Activated gamma-delta T cell (primary cell): Measurements from ENCODE around the gene DCLK2.

Source experiments
- DNase-seq: peaks from one replicate; lab custom pipeline; 2025; lab: John Stamatoyannopoulos, UW

The DCLK2 gene

DNA sequence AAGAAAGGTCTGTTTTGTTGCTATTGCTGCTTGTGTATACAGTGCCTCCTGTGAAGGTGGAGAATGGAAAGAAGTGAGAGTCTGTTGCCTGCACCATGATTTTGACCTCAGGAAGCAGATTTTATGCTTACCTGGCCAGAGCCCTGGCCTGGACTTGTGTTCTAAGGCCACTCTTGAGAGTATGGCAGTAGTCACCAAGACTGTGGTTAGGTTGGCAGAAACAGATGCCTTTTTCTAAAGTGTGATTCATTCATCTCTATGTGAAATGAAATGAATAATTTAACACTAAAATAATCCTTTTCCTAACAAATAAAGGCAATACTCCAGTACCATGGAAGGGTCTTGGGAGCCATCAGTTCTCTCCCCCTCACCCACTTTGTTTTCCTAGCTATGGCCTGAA, 161.8 kb downstream of the DCLK2 start:
- DNase-seq: no peak

DNA sequence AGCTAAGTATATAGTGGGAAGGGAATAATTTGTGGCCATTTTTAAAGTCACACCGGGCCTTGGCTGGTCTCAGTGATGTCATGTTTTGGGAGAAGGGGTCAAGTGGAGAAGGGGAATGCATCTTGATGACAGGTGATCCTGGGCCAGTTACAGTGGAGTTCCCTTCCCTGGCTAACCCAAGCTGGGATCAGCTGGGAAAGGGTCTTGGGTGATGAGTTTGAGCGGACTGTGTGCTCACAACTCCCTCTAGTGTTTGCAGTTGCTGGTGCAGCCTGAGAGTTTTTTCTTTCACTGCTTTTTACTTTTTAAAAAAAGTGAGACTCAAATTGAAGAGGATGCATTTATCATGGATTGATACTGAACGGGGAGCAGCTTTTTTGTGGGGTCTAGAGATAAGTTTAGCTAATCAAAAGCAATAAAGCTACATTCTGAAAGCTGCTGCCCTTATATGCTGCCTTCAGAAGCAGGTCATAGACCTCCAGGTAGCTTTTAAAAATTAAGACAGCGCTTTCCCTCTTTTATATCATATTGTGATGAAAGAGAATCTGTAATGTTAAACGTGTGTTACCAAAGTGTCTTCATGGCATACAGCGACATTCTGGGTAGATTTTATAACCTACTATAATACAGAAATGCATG, 164.7 kb downstream of the DCLK2 start:
- DNase-seq: no peak

DNA sequence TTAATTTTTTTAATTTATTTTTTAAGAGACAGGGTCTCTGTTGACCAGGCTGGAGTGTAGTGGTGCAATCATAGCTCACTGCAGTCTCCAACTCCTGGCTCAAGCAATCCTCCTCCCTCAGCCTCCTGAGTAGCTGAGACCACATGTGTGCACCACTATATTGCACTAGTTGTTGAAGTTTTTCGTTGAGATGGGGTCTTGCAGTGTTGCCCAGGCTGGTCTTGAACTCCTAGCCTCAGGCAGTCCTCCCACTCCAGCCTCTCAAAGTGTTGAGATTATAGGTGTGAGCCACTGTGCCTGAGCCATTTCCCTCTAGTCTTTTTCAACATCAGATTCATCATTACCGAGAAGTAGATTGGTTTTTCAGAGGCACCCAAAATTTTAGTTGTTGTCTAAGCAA, 165.7 kb downstream of the DCLK2 start:
- DNase-seq: no peak

DNA sequence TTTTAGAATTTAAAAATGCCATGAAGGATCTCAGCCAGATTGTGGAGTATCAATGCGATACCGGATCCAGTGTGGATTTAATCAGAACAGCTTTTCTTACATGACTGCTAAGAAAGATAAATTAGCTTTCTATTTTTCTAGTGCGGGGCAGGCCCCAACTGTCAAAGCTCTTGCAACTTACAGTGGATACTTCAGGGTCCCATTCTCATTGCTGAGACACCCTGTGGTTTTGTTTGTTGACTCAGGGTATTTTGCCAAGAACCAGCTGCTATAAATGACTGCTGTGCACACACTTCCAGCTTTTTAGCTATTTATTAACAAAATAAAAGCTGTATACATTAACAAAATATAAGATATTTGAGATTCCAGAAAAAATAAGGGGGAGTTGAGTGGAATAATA, 166.4 kb downstream of the DCLK2 start:
- no peak for DNase-seq

DNA sequence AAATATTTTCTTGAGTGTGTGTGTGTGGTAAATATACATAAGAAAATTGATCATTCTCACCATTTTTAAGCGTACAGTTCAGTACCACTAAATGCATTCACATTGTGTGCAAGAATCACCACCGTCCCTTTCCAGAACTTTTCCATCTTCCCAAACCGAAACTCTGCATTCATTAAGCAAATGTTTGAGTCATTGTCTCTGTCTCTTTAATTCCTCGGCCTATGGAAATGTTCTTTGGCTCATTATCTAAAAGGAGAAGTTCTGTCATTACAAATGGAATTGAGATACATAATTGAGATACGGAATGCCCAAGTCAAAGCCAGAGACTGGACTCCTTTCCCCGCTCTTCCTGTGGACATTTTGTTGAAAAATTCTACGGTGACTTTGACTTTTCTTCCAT, 168.9 kb downstream of the DCLK2 start:
- no peak for DNase-seq

DNA sequence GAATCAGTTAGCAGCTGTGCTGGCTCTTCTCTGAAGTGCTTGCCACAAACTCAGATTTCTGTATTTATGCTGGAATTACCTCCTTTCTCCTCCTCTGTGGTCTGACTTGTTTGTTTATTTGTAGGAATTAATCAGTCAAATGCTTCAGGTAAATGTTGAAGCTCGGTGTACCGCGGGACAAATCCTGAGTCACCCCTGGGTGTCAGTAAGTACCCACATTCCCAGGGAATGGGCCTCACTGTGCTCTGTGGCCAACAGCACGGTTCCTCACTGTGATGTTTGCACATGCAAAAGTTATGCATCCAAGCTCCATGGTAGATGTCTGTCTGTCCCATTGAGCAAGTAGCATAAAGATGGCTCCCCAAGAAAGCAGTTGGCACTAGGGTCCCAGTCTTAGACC, 169.9 kb downstream of the DCLK2 start:
- no peak for DNase-seq

DNA sequence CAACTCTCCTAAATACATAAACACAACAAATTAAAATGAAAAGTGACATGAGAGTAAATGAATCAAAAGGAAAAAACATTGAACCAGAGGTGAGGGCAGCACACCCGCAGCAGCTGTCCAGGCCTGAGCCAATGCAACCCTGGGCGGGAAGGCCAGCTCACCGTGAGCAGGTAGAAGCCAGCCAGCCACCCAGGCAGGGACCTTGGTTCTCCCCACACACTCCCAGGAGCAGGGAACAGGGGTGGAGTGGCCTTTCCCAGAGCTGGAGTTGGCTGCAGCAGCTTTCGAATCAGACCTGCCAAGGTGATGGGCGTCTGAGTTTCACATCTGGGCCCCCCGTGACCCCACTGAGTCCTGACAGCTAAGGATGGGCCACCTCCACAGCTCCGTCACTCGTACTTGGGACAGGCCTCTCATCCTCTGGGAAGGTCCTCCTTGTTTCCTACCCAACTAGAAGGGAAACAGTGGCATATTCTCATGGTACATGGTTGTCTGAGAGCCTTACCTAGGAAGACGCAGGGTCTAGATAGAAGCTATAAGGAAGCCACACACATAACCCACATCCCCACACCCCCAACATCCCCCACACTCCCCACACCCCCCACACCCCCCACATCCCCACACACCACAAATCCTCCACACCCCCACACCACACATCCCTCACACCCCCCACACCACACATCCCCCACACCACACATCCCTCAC, 172.2 kb downstream of the DCLK2 start:
- no peak for DNase-seq

DNA sequence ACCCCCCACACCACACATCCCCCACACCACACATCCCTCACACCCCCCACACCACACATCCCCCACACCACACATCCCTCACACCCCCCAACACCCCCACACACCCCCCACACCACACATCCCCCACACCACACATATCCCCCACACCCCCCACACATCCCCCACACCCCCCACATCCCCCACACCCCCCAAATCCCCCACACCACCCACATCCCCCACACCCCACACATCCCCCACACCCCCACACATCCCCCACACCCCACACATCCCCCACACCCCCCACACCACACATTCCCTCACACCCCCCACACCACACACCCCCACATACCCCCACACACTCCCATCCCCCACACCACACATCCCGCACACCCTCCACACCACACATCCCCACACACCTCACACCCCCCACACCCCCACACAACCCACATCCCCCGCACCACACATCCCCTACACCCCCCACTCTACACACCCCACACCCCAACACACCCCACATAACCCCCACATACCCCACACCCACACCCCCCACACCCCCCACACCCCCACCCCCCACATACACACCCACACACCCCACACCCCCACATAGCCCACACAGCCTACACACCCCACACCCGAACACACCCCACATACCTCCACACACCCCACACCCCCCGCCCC, 172.9 kb downstream of the DCLK2 start:
- no peak for DNase-seq

DNA sequence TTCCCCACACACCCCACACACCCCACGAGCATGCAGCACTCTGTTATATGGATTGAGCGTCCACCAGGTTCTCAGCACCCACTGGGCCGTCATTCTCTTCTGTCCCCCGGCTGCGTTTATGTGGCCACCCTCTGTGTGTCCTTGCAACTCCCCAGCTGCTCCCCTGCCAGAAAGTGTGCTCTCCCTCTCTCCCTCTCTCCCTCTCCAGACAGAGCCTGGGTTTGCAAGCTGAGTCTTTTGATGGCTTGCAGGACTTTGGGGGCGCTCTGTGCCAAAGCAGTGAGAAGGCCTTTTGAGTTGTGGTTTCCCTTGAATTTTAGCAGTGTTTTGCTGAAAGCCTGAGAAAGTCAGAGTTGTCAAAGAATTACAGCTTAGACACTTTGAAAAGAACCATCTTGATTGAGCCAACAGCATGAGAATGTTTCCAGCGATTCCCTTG, 173.5 kb downstream of the DCLK2 start:
- DNase-seq: no peak

DNA sequence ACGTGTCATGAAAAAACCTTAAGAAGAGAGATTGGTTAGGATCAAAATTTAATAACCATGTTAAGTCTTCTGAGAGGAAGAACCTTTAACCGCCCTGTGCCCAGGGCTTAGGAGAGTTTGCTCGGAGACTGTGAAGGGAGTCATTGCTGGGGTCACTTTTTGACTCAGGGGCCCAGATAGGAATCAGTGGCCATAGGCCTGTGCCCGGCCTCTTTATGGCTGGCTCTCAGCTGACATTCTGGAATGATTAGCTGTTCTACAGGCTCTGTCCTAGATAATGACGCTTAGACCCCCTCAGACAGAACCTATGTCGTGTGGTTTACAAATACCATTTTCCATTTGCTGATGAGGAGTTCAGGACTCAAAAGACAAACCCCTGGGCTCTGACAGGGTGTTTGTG, 174.1 kb downstream of the DCLK2 start:
- no peak for DNase-seq

DNA sequence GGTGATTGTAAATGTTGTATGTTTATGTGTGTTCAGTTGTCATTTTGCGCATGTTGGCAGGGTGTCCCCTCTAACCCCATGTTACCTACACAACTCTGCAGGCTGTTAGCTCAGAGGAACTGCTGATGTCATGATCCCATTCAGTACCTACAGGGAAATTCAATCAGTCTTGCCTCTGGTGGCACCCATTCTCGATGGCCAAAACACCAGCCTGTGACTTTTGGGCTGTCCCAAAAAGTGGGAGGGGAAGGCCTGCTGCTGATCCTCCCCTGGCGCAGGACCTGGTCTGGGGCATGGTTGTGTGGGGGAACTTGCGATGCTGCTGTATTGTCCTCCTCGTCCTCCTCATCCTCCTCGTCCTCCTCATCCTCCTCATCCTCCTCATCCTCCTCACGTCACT, 174.5 kb downstream of the DCLK2 start:
- DNase-seq: no peak

DNA sequence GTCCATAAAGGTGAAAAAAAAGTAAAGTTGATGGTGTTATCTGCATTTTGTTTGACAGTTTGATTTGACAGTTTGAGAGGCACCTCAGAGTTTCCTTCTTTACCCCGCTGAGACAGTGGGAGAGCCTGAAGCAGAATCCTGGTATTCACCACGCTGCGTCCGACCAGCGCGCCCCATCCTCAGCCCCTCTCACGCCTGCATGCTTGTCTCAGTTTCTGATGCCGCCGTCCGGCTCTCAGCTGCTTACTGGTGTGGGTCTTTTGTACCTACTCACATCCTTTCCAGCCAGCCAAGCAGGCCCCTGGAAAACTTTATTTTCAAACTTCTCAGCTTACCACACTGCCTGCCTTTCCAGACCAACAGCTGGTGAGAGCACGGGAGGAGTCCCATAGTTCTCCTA, 175.2 kb downstream of the DCLK2 start:
- no peak for DNase-seq

DNA sequence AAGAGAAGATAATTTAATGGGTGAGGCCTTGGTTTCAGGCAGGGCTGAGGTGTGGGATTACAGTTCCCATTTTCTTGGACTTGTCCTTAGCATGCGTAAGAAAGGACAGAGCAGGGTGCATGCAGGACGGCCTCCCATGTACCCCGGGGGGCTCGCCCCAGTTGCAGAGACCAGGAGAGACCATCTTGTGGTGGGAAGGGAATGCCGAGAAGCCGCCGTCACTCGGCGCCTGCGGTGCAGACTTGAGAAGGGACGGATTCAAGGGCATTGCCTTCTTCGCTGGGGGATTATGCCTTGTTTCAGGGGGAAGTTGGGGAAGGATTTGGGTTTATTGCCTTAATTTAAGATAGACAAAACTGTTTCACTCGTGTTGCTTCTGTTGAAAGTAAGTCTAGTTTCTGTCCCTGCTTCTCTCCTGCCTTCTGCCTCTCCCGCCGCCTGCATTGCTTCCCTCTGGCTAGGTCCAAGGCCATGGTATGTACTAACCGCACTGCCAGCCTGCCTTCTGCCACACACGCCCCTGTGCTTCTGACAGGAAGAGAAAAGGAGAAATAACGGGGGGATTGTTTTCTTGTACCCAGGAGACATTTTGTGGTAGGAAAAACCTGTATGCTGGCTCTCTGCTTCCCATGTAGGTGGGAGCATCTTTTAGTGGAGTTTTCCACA, 175.9 kb downstream of the DCLK2 start:
- DNase-seq: no peak

DNA sequence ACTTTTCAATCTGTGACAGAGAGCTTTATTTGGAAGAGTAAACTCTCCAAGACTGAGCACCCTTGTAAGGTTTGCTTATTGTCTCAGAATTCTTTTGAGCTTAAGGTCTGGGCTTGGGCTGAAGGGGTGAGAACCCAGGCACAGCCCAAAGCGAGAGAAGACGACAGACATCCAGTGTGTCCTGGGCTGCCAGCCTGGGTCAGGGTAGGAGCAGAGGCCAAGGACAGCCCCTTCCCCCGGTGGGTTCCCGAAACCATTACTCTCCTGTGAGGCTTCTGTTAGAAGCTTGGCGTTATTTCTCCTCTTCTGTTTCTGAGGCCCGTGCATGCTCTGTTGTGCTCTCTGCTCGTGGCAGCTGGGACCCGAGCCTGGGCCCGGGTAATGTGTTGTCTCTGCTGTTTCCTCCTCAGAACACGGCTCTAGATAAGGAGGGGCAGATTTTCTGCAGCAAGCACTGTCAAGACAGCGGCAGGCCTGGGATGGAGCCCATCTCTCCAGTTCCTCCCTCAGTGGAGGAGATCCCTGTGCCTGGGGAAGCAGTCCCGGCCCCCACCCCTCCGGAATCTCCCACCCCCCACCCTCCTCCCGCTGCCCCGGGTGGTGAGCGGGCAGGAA, 177.5 kb downstream of the DCLK2 start:
- no peak for DNase-seq

DNA sequence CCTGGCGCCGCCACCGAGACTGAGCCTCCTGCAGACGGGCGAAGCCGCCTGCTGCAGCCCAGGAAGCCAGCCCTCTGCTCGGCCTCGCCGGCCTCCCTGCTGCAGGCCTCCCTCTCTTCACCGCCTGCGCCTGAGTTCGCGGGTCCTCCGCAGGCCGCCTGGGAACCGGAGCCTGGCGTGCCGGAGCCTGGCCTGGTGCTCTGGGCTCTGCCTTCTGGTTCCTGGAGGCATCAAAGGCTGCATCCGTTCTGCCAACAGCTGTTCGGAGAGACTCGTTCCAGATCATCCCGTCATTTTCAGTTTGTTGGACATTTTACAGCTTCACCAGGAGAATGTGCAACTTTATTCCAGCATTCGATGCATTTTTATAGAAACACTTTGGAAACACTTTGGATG, 178.0 kb downstream of the DCLK2 start:
- DNase-seq: no peak

DNA sequence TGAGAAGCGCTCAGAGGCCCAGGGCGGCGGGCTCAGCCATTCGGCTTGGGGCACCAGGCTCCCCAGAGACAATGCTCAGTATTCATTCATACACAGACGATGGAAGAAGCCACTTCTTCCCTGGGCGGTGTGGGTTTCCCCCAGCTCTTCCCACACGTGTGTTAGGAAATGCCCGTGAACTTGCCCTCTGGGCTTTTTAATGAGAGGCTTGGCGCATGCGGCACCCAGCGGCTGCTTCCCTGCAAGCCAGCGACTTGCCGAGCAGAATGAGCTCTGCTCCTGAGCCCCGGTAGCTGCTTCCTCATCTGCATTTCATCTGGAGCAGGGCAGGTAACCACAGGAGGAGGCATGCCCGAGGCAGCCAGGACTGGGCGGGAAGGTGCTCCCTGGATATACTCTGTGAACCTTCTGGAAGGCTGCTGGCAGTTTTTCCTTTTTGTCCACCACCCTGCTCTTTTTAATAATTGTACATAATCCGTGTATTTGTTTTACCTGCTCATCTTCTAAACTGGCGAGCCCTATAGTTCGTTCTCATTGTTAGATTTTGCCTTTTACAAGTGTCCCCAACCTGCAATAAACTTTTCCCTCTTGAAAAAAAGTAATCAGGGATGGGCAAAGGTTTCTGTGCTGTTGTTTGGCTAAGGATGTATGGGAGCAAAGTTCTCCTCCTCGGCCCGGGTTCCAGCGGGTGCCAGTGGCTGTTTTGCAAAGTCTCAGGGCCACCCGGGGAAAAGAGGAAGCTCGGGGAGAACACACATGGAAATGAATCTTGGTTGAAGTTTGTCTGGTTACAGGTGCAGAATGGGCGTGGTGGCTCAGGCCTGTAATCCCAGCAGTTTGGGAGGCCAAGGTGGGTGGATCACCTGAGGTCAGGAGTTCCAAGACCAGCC, 178.8 kb downstream of the DCLK2 start:
- no peak for DNase-seq

DNA sequence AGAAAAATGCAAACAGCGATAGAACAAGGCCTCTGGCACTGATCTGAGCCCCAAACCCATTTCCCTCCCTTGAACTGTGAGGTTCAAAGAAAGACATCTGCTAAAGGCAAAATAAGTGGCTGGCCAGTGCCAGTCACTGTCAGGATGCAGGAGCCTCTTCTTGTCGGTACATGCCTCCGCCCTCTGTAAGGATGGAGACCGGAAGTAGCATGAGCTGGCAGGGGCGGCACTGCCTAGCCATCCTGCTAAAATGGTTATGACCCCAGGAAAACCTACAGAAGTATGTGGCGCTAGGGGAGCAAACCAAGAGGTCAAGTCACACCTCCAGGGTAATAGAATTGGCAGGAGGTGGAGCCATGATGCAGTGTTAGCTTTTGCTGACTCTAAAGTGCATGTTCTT, 180.3 kb downstream of the DCLK2 start:
- DNase-seq: no peak

DNA sequence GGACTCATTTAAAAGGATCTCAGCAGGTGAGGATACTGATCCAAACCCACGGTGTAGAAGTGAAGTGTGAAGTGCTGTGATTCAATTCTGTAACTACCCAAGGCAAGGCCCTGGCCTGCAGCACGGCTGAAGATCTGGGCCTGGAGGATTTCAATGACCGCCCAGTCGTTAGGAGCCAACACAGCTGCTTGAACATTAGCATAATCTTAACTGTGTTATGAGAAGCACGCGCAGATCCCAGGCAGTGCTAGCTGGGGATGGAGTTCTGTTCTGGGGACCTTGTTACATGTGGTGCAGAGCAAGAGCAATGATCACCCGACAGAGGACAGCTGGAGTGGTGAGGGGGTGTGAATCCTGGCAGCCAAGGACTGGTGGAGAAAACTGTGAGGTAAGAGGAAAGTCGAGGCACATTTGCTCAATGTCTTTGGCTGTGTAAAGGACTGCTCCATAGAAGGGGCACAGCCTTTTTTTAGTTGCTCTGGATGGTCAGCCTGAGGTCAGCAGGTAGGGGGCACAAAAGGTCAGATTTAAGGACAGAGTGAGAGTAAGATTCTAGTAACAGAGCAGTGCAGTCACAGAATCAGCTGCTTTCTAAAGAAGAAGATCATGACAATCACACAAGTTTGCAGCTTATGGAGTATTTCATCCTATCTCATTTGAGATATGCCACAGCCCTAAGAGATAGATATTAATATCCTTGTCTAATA, 181.8 kb downstream of the DCLK2 start:
- DNase-seq: no peak

DNA sequence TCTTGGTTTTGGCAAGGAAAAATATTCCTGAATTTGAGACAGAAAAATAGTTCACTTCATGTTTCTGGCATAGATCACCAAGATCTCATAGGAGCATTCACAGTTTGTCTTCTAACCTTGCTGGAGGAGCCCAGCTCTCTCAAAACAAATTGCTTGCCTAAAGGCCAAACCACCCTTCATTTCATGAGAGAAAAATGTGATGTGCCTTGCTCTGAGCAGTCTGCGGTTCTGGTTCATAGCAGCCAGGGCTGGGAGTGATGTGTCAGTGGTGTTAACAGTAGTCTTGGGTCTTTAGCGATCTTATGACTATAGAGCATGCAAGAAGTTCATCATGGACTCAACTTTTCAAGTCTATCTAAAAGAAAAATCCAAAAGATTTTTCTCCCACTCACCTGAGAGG, 183.3 kb downstream of the DCLK2 start:
- no peak for DNase-seq

DNA sequence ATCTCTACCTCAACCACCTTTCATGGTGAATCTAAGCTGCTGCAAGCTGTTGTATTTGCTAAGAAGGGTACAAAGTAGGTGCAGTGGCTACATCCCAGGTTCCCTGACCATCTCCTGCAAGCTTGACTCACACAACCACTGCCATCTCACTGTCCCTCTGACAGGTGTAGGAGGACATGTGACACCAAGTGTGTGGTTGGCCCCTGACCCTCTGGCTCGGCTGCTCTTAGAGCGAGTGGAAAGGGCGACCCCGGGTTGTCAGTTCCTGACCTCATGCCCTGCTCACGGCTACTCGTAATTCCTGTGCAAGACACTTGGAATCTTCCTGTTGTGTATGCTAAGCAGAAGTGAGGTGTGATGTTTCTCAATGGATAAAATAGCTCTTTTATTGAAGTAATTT, 184.4 kb downstream of the DCLK2 start:
- no peak for DNase-seq
